Panc1 (cell line): ENCODE measurements around the gene DNPEP. TPM values are rescaled to one million over a fixed set of nuclear protein-coding genes. Genes with fewer than 3 reads are reported as not detected.

Experiments
- ATAC-seq: fragments of 200-7000 bp; cut with Tn5 transposase; 2 replicates; pipeline ENCODE4 v1.9.1; 2020; ENCODE audit warnings: mild to moderate bottlenecking, moderate library complexity
- BruUV-seq: library from RNA; stranded (reverse); fragments of 400-500 nt; replicated peaks from 2 replicates; lab custom pipeline; 2021; lab: Mats Ljungman, UMichigan
- CTCF ChIA-PET: fragments of 300-600 bp; sonication (Branson Sonifier 250); formaldehyde crosslinking; loops from one replicate; lab custom pipeline; 2022; ENCODE audit warnings: antibody characterized with exemption; lab: Charles Lee
- POLR2A ChIA-PET: fragments of 300-600 bp; sonication (Branson Sonifier 250); formaldehyde crosslinking; loops from one replicate; lab custom pipeline; 2022; ENCODE audit warnings: antibody characterized with exemption; lab: Charles Lee
- DNase-seq: peaks from one replicate; pipeline ENCODE4 v3.0.0-alpha.2; 2010; ENCODE audit warnings: low read depth, low spot score
- H3K27ac ChIP-seq: 2 replicates; pipeline ENCODE4 v1.5.1; 2011; ENCODE audit warnings: mild to moderate bottlenecking, low read length, inconsistent platforms
- H3K27me3 ChIP-seq: fragments of 200-500 bp; sonication (Bioruptor generic); 2 replicates; pipeline ENCODE4 v1.6.0; 2014; ENCODE audit warnings: low read length, inconsistent platforms; ENCODE audit not compliant: control insufficient read depth, insufficient read depth
- H3K36me3 ChIP-seq: fragments of 200-500 bp; sonication (Bioruptor generic); 2 replicates; pipeline ENCODE4 v1.5.1; 2014; ENCODE audit warnings: inconsistent platforms, mild to moderate bottlenecking, low read length, moderate library complexity; ENCODE audit not compliant: control insufficient read depth, insufficient read depth
- H3K4me1 ChIP-seq: 2 replicates; pipeline ENCODE4 v1.5.1; 2011; ENCODE audit warnings: inconsistent platforms, mild to moderate bottlenecking, low read length, moderate library complexity; ENCODE audit not compliant: control insufficient read depth, insufficient read depth
- H3K4me3 ChIP-seq, 2 experiments: 2 replicates each; pipeline ENCODE4 v1.5.1; 2011 to 2012; ENCODE audit warnings: low read depth in 2 of 2, low read length in 2 of 2, mild to moderate bottlenecking in 2 of 2, inconsistent platforms in 1 of 2, moderate library complexity in 1 of 2
- H3K9me3 ChIP-seq: fragments of 200-500 bp; sonication (Bioruptor generic); 2 replicates; pipeline ENCODE4 v1.5.1; 2014; ENCODE audit warnings: low read depth, mild to moderate bottlenecking, inconsistent platforms, low read length, moderate library complexity; ENCODE audit not compliant: control insufficient read depth, insufficient read depth
- POLR2AphosphoS5 ChIP-seq: IDR thresholded peaks from 2 replicates; pipeline ENCODE4 v1.6.1; 2012; ENCODE audit warnings: mild to moderate bottlenecking, low read depth, low read length, moderate library complexity
- SIN3A ChIP-seq: IDR thresholded peaks from 2 replicates; pipeline ENCODE4 v1.6.1; 2012; ENCODE audit warnings: low read depth, mild to moderate bottlenecking, low read length, moderate library complexity, borderline replicate concordance; ENCODE audit not compliant: insufficient read depth
- TCF7L2 ChIP-seq: IDR thresholded peaks from 2 replicates; pipeline ENCODE4 v1.6.1; 2011; ENCODE audit warnings: mild to moderate bottlenecking, low read depth, low read length, inconsistent platforms
- in situ Hi-C: cut with HindIII; loops from 2 replicates; pipeline ENCODE4 v1.10.0; 2016; ENCODE audit warnings: low sequenced_read_pairs, low pct_unique_long_range_greater_than_20kb
- intact Hi-C: fragments of 100-400 bp; cut with micrococcal nuclease; formaldehyde crosslinking; loops from one replicate; pipeline ENCODE4 v1.10.0; 2022; ENCODE audit not compliant: unreplicated experiment
- total RNA-seq: library from RNA; stranded (reverse); gene quantifications from one replicate; pipeline ENCODE4 v1.2.1, GENCODE V29; 2021; ENCODE audit not compliant: unreplicated experiment
- TF ChIP-seq, protein P1 (sequence below), 2 experiments: IDR thresholded peaks; 2 replicates each; pipeline ENCODE4 v1.6.1; 2011 to 2012; ENCODE audit warnings: low read depth in 2 of 2, control low read depth in 1 of 2, low read length in 1 of 2, mild to moderate bottlenecking in 1 of 2, moderate library complexity in 1 of 2; ENCODE audit not compliant: insufficient read depth in 1 of 2
- TF ChIP-seq, protein P2 (sequence below): fragments of 450-650 bp; IDR thresholded peaks from 2 replicates; pipeline ENCODE4 v1.5.1; 2017; ENCODE audit warnings: mild to moderate bottlenecking

Gene DNPEP
- total RNA-seq, 1 experiment from 2014 or later: 107 TPM

DNA sequence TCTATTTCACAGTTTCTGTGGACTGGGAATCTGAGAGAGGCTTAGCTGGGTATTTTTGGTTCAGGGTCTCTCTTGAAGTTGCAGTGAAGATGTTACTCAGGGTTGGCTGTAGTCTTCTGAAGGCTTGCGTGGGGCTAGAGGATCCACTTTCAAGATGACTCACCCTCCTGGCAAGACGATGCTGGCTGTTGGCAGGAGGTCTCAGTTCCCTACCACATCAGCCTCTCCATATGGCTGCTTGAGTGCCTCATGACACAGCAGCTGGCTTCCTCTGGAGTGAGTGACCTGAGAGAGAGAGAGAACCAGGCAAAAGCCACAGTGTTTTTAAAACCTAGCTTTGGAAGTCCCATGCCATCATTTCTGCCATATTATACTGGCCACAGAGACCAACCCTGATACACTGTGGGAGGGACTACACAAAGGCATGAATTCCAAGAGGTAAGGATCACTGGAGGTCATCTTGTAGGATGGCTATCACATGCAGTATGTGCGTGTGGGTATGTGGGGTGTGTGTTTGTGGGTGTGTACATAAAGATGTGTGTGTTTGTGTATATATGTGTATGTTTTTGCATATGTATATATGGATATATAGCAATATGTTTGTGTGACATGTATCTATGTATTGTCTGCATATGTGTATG lies 25.1 kb downstream of the DNPEP start:
- TF ChIP-seq, protein P1, sequence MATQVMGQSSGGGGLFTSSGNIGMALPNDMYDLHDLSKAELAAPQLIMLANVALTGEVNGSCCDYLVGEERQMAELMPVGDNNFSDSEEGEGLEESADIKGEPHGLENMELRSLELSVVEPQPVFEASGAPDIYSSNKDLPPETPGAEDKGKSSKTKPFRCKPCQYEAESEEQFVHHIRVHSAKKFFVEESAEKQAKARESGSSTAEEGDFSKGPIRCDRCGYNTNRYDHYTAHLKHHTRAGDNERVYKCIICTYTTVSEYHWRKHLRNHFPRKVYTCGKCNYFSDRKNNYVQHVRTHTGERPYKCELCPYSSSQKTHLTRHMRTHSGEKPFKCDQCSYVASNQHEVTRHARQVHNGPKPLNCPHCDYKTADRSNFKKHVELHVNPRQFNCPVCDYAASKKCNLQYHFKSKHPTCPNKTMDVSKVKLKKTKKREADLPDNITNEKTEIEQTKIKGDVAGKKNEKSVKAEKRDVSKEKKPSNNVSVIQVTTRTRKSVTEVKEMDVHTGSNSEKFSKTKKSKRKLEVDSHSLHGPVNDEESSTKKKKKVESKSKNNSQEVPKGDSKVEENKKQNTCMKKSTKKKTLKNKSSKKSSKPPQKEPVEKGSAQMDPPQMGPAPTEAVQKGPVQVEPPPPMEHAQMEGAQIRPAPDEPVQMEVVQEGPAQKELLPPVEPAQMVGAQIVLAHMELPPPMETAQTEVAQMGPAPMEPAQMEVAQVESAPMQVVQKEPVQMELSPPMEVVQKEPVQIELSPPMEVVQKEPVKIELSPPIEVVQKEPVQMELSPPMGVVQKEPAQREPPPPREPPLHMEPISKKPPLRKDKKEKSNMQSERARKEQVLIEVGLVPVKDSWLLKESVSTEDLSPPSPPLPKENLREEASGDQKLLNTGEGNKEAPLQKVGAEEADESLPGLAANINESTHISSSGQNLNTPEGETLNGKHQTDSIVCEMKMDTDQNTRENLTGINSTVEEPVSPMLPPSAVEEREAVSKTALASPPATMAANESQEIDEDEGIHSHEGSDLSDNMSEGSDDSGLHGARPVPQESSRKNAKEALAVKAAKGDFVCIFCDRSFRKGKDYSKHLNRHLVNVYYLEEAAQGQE (IDR thresholded peaks at IDR 0.05; ENCODE audit: insufficient read depth in 1 of 2, low read depth in 2 of 2, low read length in 1 of 2): no peak
- TF ChIP-seq, protein P2, sequence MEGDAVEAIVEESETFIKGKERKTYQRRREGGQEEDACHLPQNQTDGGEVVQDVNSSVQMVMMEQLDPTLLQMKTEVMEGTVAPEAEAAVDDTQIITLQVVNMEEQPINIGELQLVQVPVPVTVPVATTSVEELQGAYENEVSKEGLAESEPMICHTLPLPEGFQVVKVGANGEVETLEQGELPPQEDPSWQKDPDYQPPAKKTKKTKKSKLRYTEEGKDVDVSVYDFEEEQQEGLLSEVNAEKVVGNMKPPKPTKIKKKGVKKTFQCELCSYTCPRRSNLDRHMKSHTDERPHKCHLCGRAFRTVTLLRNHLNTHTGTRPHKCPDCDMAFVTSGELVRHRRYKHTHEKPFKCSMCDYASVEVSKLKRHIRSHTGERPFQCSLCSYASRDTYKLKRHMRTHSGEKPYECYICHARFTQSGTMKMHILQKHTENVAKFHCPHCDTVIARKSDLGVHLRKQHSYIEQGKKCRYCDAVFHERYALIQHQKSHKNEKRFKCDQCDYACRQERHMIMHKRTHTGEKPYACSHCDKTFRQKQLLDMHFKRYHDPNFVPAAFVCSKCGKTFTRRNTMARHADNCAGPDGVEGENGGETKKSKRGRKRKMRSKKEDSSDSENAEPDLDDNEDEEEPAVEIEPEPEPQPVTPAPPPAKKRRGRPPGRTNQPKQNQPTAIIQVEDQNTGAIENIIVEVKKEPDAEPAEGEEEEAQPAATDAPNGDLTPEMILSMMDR: no peak
- TF ChIP-seq POLR2AphosphoS5 (no peak), TCF7L2 (no peak), SIN3A (no peak)
- Histone ChIP-seq H3K4me1 (peaks cover 5% of the 10 kb centered on the region), H3K4me3 (no peak overlapping the region), H3K9me3 (no peaks in the 10 kb centered on the region), H3K36me3 (no peaks in the 10 kb centered on the region), H3K27ac (peak overlapping the region; percentile 55; the same call in 1 of the 2 replicates), H3K27me3 (no peaks in the 10 kb centered on the region; the same call in 1 of the 2 replicates)
- ChIA-PET CTCF (no interaction called here), POLR2A (no interaction called here)
- intact Hi-C loops: no loop called here
- ATAC-seq: peak; percentile 64
- no TSS peak for BruUV-seq
- DNase-seq: no peak
- in situ Hi-C loops: no loop called here

DNA sequence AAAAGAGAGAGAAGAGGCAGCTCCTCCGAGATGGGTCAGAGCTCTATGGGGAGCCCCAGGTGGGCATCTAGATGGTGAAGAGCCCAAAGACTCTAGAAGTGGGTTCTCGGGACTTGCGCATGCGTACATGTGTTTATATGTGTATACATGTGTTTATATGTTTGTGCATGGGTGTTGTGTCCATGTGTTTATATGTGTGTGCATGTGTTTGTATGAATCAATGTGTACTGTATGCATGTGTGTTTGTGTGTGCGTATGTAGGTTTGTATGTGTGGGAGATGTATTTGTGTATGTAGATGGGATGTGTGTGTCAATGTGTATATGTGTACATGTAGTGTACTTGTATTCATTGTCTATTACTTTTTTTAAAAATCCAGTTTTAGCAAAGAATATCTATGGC lies 25.6 kb downstream of the DNPEP start:
- CTCF ChIA-PET: no interaction called here
- POLR2A ChIA-PET: interaction anchor here (0.7 kb wide), 1 partner anchor 39 kb away, joined by 5 read pairs; no protein-coding TSS in a partner anchor

More for the DNA sequence above, 25.6 kb downstream of the DNPEP start:
- intact Hi-C loops: no loop called here
- no peak overlapping the region for H3K27ac ChIP-seq
- no TSS peak for BruUV-seq
- in situ Hi-C loops: no loop called here
- ATAC-seq (no peak), DNase-seq (no peak)
- TF ChIP-seq TCF7L2 (no peak), POLR2AphosphoS5 (no peak), SIN3A (no peak)
- TF ChIP-seq, protein P2: no peak
- TF ChIP-seq, protein P1 (IDR thresholded peaks at IDR 0.05; ENCODE audit: insufficient read depth in 1 of 2, low read depth in 2 of 2, low read length in 1 of 2): no peak
- H3K9me3 ChIP-seq: no peaks in the 10 kb centered on the region
- no peak overlapping the region for H3K4me3 ChIP-seq
- no peaks in the 10 kb centered on the region; the same call in 1 of the 2 replicates for H3K27me3 ChIP-seq
- peaks cover 5% of the 10 kb centered on the region for H3K4me1 ChIP-seq
- no peaks in the 10 kb centered on the region for H3K36me3 ChIP-seq
